Type B pancreatic cell (in vitro differentiated cells): ENCODE data around the gene ANKRD16. TPM values are rescaled to one million over a fixed set of nuclear protein-coding genes. Genes with fewer than 3 reads are reported as not detected.
"Not testable (repeated sequence)": the region's sequence is repeated elsewhere in the genome, so short reads cannot be mapped to it uniquely, and the experiment has no call there.

Experiments
- DNase-seq: peaks from one replicate; pipeline ENCODE4 v3.0.0; 2021; ENCODE audit warnings: mixed read lengths; ENCODE audit not compliant: unreplicated experiment; ENCODE audit errors: extremely low spot score
- H3K27ac Mint-ChIP-seq: 2 replicates; pipeline ENCODE4 v1.8.0; 2021; ENCODE audit warnings: mild to moderate bottlenecking, mixed read lengths
- H3K27me3 Mint-ChIP-seq: 2 replicates; pipeline ENCODE4 v1.8.0; 2021; ENCODE audit warnings: mixed read lengths
- H3K36me3 Mint-ChIP-seq: 2 replicates; pipeline ENCODE4 v1.8.0; 2021; ENCODE audit warnings: mixed read lengths
- H3K4me1 Mint-ChIP-seq: one replicate; pipeline ENCODE4 v1.8.0; 2021; ENCODE audit warnings: mixed read lengths; ENCODE audit not compliant: unreplicated experiment
- H3K4me3 Mint-ChIP-seq: 2 replicates; pipeline ENCODE4 v1.8.0; 2021; ENCODE audit warnings: mild to moderate bottlenecking, mixed read lengths
- H3K9me3 Mint-ChIP-seq: 2 replicates; pipeline ENCODE4 v1.8.0; 2021; ENCODE audit warnings: mixed read lengths
- total RNA-seq: library from RNA; stranded (reverse); gene quantifications from 2 replicates; pipeline ENCODE4 v1.2.1, GENCODE V29; 2021; ENCODE audit warnings: low replicate concordance
- TF ChIP-seq, protein P1 (sequence below): fragments of 200-600 bp; sonication (generic); conservative IDR thresholded peaks from 2 replicates; pipeline ENCODE4 v1.5.0; 2021; ENCODE audit warnings: antibody characterized with exemption, mild to moderate bottlenecking

Gene ANKRD16
- total RNA-seq, 1 donor from 2014 or later = 15.3 TPM

DNA sequence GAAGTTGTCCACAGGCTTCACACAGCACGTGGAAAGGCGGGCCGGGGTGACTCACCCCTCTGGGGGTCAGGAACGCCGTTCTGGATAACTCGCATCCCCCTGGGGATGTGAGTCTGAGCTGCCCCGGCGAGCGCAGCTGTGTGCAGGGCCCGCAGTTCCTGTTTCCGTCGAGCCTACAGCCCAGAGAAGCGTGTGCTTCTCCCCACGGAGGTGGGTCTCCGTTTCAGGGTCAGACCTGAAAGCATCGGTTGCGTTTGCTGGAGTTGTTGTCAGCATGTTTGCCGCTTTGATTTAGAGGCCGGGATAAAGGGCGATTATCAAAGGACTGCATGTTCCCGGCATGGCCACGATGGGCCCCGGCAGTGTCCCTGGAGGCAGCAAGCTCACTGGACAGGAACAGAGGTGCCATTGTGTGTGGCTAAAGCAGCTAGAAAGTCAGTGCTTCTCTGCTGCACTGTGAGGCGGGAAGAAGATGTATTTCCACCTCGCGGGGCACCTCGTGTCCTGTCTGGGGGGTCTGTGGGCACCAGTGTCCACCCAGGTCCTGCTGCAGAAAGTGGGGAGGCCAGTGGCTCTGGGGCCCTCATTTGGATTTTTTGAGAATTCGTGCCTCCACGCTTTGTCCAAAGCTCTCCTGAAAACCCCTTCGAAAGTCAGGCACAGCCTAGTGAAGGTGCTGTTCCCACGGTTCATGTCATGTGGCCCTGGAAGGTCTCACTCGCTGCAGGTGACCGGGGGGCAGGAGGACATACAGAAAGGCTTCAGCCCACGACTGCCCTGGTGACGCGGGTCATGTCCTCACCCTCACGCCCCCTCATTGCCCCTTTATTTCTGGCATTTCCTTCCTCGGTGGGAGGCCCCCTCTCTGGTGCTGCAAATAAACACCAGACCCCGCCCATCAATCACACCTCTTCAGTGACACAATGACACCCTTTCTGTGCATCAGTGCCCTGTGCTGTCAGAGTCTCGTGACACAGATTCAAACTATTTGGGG is 49.1 kb downstream of the ANKRD16 start:
- H3K4me3 Mint-ChIP-seq = no peak overlapping the region
- no peaks in the 10 kb centered on the region for H3K27me3 Mint-ChIP-seq
- H3K4me1 Mint-ChIP-seq = peaks cover 16% of the 10 kb centered on the region
- no peak for DNase-seq
- H3K27ac Mint-ChIP-seq = no peak overlapping the region
- TF ChIP-seq, protein P1, sequence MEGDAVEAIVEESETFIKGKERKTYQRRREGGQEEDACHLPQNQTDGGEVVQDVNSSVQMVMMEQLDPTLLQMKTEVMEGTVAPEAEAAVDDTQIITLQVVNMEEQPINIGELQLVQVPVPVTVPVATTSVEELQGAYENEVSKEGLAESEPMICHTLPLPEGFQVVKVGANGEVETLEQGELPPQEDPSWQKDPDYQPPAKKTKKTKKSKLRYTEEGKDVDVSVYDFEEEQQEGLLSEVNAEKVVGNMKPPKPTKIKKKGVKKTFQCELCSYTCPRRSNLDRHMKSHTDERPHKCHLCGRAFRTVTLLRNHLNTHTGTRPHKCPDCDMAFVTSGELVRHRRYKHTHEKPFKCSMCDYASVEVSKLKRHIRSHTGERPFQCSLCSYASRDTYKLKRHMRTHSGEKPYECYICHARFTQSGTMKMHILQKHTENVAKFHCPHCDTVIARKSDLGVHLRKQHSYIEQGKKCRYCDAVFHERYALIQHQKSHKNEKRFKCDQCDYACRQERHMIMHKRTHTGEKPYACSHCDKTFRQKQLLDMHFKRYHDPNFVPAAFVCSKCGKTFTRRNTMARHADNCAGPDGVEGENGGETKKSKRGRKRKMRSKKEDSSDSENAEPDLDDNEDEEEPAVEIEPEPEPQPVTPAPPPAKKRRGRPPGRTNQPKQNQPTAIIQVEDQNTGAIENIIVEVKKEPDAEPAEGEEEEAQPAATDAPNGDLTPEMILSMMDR = no peak
- no peaks in the 10 kb centered on the region for H3K9me3 Mint-ChIP-seq
- no peaks in the 10 kb centered on the region for H3K36me3 Mint-ChIP-seq

DNA sequence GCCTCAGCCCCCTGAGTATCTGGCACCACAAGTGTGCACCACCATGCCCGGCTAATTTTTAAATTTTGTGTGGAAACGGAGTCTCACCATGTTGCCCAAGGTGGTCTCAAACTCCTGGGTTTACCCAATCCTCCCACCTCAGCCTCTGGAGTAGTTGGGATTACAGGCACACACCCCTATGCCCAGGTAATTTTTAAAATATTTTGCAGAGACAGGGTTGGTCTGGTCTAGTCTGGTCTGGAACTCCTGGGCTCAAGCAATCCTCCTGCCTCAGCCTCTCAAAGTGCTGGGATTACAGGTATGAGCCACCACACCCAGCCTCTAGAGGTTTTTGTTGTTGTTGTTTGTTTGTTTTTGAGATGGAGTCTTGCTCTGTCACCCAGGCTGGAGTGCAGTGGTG is 53.5 kb downstream of the ANKRD16 start:
- H3K27me3 Mint-ChIP-seq, H3K9me3 Mint-ChIP-seq, H3K4me3 Mint-ChIP-seq, H3K4me1 Mint-ChIP-seq, H3K27ac Mint-ChIP-seq, H3K36me3 Mint-ChIP-seq, DNase-seq: not testable (repeated sequence)

DNA sequence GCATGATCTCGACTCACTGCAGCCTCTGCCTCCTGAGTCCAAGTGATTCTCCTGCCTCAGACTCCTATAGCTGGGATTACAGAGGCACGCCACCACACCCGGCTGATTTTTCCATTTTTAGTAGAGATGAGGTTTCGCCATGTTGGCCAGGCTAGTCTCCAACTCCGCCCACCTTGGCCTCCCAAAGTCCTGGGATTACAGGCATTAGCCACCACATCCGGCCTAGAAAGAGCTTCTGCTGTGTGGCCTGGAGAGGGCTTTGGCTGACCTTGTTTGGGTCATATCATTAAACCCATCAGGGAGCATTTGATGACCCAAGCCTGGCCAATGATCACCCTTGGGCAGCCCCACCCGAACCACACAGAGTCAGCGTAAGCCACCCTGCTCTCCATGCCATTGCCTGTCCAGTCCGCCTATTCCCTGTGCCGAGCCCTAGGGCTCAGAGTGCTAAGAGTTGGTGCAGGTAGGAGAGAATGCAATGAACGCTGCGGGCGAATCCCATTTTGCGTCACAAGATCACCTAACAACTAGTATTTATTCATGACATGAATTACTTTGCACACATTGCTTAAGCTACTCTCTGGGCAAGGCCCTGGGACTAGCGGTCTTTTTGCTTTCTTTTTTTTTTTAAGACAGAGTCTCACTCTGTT is 54.1 kb downstream of the ANKRD16 start:
- no peak overlapping the region for H3K27ac Mint-ChIP-seq
- no peaks in the 10 kb centered on the region for H3K4me1 Mint-ChIP-seq
- no peak overlapping the region for H3K4me3 Mint-ChIP-seq

DNA sequence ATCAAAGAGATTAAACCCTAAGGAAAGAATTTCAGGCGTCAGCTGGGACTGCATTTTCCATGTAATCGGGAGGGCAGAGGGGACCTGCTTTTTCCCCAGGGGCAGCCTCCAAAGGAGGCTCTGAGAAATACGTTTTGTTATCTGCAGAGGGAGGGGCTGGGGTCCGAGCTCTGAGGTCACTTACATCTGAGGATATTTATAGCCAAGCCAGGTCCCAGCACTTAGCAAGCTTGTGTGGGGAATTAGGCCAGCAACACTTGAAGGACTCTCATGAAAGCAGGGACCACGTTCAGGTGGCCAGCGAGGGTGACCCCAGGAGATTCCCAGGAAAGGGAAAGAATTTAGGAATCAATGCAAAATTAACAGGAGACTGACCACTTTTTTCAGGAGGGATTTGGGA is 55.9 kb downstream of the ANKRD16 start:
- H3K27me3 Mint-ChIP-seq = no peaks in the 10 kb centered on the region
- no peak for DNase-seq
- TF ChIP-seq, protein P1 = no peak
- H3K4me3 Mint-ChIP-seq = no peak overlapping the region
- no peaks in the 10 kb centered on the region for H3K4me1 Mint-ChIP-seq
- H3K9me3 Mint-ChIP-seq = no peaks in the 10 kb centered on the region
- H3K27ac Mint-ChIP-seq = no peak overlapping the region
- H3K36me3 Mint-ChIP-seq = no peaks in the 10 kb centered on the region

More for the DNA sequence above, 54.1 kb downstream of the ANKRD16 start:
- no peaks in the 10 kb centered on the region for H3K27me3 Mint-ChIP-seq
- TF ChIP-seq, protein P1 = no peak
- H3K9me3 Mint-ChIP-seq = no peaks in the 10 kb centered on the region
- no peaks in the 10 kb centered on the region for H3K36me3 Mint-ChIP-seq
- DNase-seq = no peak

DNA sequence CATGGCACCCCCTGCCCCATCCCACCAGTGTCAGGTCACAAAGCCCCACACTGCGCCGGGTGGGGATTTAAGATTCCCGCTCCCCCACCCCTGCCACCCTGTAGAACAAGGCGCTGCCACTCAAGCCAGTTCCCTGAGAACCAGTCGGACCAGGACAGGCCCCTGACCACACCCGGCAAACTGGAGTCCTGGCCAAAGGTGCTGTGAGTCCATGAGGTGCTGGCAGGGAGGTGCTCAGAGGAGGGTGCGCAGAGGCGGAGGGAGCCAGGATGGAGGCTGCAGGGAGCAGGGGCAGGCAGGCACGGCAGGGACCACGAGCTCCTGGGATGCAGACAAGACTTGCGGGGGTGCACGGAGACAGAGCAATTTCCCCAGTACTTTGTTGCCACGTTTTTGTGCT is 56.7 kb downstream of the ANKRD16 start:
- no peaks in the 10 kb centered on the region for H3K9me3 Mint-ChIP-seq
- H3K4me1 Mint-ChIP-seq = no peaks in the 10 kb centered on the region
- no peaks in the 10 kb centered on the region for H3K27me3 Mint-ChIP-seq
- no peak overlapping the region for H3K4me3 Mint-ChIP-seq
- H3K36me3 Mint-ChIP-seq = no peaks in the 10 kb centered on the region
- no peak overlapping the region for H3K27ac Mint-ChIP-seq
- TF ChIP-seq, protein P1 = no peak
- DNase-seq = no peak

DNA sequence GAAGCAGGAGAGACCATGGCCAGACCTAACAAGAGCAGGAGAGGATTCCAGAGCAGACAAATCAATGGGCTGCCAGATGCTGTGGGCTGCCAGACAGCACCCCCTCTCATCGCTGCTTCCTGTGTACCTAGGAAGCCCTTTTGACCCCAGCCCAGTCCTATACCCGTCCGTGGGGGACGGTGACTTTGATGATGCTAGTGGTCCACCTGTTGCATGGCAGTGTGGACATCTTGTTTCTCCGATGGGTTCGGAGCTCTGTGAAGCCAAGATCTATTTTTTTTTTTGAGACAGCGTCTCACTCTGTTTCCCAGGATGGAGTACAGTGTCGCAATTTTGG is 58.3 kb downstream of the ANKRD16 start:
- no peaks in the 10 kb centered on the region for H3K36me3 Mint-ChIP-seq
- no peak overlapping the region for H3K4me3 Mint-ChIP-seq
- no peak overlapping the region for H3K27ac Mint-ChIP-seq
- H3K27me3 Mint-ChIP-seq = no peaks in the 10 kb centered on the region
- H3K9me3 Mint-ChIP-seq = no peaks in the 10 kb centered on the region
- TF ChIP-seq, protein P1 = no peak
- no peaks in the 10 kb centered on the region for H3K4me1 Mint-ChIP-seq
- DNase-seq = no peak
